Coronary artery (tissue), 2 donors: ENCODE results near the gene ADCY9.

ENCODE experiments used
- DNase-seq: peaks from one replicate; pipeline ENCODE4 v3.0.0-alpha.2; 2017; ENCODE audit warnings: low spot score
- H3K27ac ChIP-seq, 2 donors: fragments of 200-600 bp; sonication (generic); one replicate each; pipeline ENCODE4 v1.5.1; 2016 to 2019
- H3K4me3 ChIP-seq: fragments of 200-600 bp; sonication (generic); 2 replicates; pipeline ENCODE4 v1.5.1; 2016; ENCODE audit warnings: mild to moderate bottlenecking, moderate library complexity
- CTCF ChIP-seq: fragments of 200-600 bp; sonication (generic); IDR thresholded peaks from one replicate; pipeline ENCODE4 v1.5.1; 2019; ENCODE audit warnings: antibody characterized with exemption

Gene ADCY9

GRCh38 chr16:4070936-4071335, 45.3 kb downstream of the ADCY9 start:
- H3K27ac ChIP-seq: no peak overlapping the region
- no peak for DNase-seq
- no peak for TF ChIP-seq CTCF
- H3K4me3 ChIP-seq: no peak overlapping the region

GRCh38 chr16:4067262-4068001, 48.8 kb downstream of the ADCY9 start:
- Histone ChIP-seq H3K27ac (peak overlapping the region in 1 of 2 donors; percentile 8), H3K4me3 (no peak overlapping the region)
- no peak for DNase-seq
- no peak for TF ChIP-seq CTCF

GRCh38 chr16:4064950-4065352, 51.3 kb downstream of the ADCY9 start:
- DNase-seq: no peak
- Histone ChIP-seq H3K27ac (no peak overlapping the region), H3K4me3 (no peak overlapping the region)
- no peak for TF ChIP-seq CTCF

GRCh38 chr16:4062212-4062802, 53.9 kb downstream of the ADCY9 start:
- no peak overlapping the region for H3K4me3 ChIP-seq
- DNase-seq: no peak
- no peak for TF ChIP-seq CTCF
- H3K27ac ChIP-seq: no peak overlapping the region

GRCh38 chr16:4060823-4061222, 55.4 kb downstream of the ADCY9 start:
- no peak overlapping the region for H3K4me3 ChIP-seq
- H3K27ac ChIP-seq: no peak overlapping the region
- no peak for TF ChIP-seq CTCF
- DNase-seq: no peak

- no peak for TF ChIP-seq CTCF
- Histone ChIP-seq H3K4me3 (no peak overlapping the region), H3K27ac (no peak overlapping the region)
- DNase-seq: no peak
Measured at GRCh38 chr16:4060009-4060408, 56.2 kb downstream of the ADCY9 start.

GRCh38 chr16:4058386-4058785, 57.9 kb downstream of the ADCY9 start:
- no peak for DNase-seq
- no peak for TF ChIP-seq CTCF
- Histone ChIP-seq H3K4me3 (no peak overlapping the region), H3K27ac (no peak overlapping the region)
